AG04449 (cell line): Measurements from ENCODE around the gene OR12D1.

Experiments used
- CTCF ChIA-PET: fragments of 350-600 bp; formaldehyde crosslinking; extraction: SDS; loops from one replicate; lab custom pipeline; 2021; ENCODE audit warnings: antibody characterized with exemption; lab: Yijun Ruan, JAX
- POLR2A ChIA-PET: fragments of 400-600, 350-600 bp; formaldehyde crosslinking; extraction: SDS; loops from one replicate; lab custom pipeline; 2020; ENCODE audit warnings: antibody characterized with exemption, inconsistent platforms; lab: Yijun Ruan, JAX
- DNase-seq: peaks from one replicate; pipeline ENCODE4 v3.0.0-alpha.2; 2010; ENCODE audit warnings: low read depth, low spot score
- H3K4me3 ChIP-seq: 2 replicates; pipeline ENCODE4 v1.5.1; 2011; ENCODE audit warnings: low read depth, mild to moderate bottlenecking, control low read depth, low read length
- TF ChIP-seq, protein P1 (sequence below): IDR thresholded peaks from one replicate; pipeline ENCODE4 v1.5.1; 2011; ENCODE audit warnings: mild to moderate bottlenecking, moderate library complexity, low read length, control low read depth, inconsistent platforms; ENCODE audit not compliant: insufficient read depth; ENCODE audit errors: missing control alignments

OR12D1 gene

GRCh38 chr6:29456971-29457370 lies 42.2 kb downstream of the OR12D1 start, which contains the start of the genes OR11A1 and OR2H1:
Gene OR11A1, minus strand, starts transcription at chr6:29457071. Its CDS starts 29,430 bp downstream, at chr6:29427641.
Gene OR2H1, plus strand, starts transcription at chr6:29457155. Its CDS starts 4,615 bp downstream, at chr6:29461770.
- POLR2A ChIA-PET: no interaction called here
- CTCF ChIA-PET: no interaction called here
- H3K4me3 ChIP-seq: no peak within 1 kb of the TSS
- no peak for DNase-seq
- TF ChIP-seq, protein P1, sequence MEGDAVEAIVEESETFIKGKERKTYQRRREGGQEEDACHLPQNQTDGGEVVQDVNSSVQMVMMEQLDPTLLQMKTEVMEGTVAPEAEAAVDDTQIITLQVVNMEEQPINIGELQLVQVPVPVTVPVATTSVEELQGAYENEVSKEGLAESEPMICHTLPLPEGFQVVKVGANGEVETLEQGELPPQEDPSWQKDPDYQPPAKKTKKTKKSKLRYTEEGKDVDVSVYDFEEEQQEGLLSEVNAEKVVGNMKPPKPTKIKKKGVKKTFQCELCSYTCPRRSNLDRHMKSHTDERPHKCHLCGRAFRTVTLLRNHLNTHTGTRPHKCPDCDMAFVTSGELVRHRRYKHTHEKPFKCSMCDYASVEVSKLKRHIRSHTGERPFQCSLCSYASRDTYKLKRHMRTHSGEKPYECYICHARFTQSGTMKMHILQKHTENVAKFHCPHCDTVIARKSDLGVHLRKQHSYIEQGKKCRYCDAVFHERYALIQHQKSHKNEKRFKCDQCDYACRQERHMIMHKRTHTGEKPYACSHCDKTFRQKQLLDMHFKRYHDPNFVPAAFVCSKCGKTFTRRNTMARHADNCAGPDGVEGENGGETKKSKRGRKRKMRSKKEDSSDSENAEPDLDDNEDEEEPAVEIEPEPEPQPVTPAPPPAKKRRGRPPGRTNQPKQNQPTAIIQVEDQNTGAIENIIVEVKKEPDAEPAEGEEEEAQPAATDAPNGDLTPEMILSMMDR: no peak

DNA sequence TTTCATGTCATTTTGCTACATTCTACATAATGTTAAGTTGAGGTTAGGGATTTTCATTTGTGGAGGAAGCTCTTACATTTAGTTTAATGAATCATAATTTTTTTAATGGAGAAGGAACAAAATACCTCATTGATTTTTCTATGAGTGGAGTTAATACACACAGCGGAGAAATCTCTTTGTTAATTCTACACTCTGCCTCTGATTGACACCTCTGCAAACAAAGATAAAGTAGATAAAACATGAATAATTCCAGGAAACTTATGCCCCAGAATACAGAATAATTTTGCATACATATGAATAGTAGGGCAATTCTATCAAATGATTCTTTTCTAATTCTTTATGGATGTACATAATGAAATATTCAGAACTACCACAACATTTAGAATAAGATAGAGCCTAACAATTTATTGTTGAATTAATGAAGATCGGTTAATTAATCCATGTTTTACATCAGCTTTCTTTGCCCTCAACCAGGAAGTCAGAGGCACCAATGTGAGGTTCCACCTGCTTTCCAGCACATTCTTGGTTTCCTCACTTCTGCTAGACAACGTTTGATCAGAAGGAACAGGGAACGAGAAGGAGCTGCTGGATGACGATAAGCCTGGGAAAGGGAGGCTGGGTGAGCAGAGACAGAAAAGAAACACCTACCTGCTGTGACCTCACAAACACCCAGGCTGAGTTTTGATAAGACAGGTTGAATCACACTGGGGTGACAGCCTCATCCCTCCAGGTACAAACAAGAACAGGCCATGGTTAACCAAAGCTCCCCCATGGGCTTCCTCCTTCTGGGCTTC lies 46.5 kb downstream of the OR12D1 start:
- no peak for DNase-seq
- CTCF ChIA-PET: no interaction called here
- no peak overlapping the region for H3K4me3 ChIP-seq
- POLR2A ChIA-PET: no interaction called here
- TF ChIP-seq, protein P1: no peak

DNA sequence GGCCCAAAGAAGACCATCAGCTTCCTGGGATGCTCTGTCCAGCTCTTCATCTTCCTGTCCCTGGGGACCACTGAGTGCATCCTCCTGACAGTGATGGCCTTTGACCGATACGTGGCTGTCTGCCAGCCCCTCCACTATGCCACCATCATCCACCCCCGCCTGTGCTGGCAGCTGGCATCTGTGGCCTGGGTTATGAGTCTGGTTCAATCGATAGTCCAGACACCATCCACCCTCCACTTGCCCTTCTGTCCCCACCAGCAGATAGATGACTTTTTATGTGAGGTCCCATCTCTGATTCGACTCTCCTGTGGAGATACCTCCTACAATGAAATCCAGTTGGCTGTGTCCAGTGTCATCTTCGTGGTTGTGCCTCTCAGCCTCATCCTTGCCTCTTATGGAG lies 47.3 kb downstream of the OR12D1 start:
- CTCF ChIA-PET: no interaction called here
- no peak for DNase-seq
- POLR2A ChIA-PET: no interaction called here
- TF ChIP-seq, protein P1: no peak
- H3K4me3 ChIP-seq: no peak overlapping the region

- TF ChIP-seq, protein P1: no peak
- CTCF ChIA-PET: no interaction called here
- no peak overlapping the region for H3K4me3 ChIP-seq
- POLR2A ChIA-PET: no interaction called here
- DNase-seq: no peak
These were observed 50.6 kb downstream of the OR12D1 start for GRCh38 chr6:29465279-29465678.

- no peak for DNase-seq
- ChIA-PET CTCF (no interaction called here), POLR2A (no interaction called here)
- TF ChIP-seq, protein P1: no peak
- H3K4me3 ChIP-seq: no peak overlapping the region
These were observed 51.1 kb downstream of the OR12D1 start for GRCh38 chr6:29465801-29466200.

DNA sequence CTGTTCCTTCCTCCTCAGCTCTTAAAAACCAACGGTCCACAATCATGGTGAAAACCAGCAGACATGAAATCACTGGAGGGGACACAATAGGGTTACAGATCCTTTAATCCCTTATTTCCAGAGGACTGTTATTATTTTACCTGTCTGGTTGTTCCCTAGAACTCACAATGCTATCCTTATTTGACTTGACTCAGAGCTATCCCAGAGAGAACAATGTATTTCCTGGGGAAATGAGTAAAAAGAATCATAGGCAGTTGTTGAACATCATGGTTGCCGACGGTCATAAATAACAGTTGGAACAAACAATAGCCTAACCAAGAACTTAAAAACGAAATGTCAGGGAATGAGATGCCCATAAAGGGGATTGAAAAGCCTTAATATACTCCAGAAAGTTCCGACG lies 51.5 kb downstream of the OR12D1 start:
- H3K4me3 ChIP-seq: no peak overlapping the region
- TF ChIP-seq, protein P1: no peak
- POLR2A ChIA-PET: no interaction called here
- DNase-seq: no peak
- CTCF ChIA-PET: no interaction called here
